ENCODE measurements around the gene ABHD8. TPM values are rescaled to one million over a fixed set of nuclear protein-coding genes. Genes with fewer than 3 reads are reported as not detected.

Gene ABHD8
- polyA plus RNA-seq, 1 donor, result 8.5 TPM

- no peak for DNase-seq
These were observed 30.6 kb upstream of the ABHD8 start for GRCh38 chr19:17333611-17334413.

GRCh38 chr19:17332677-17333581, 29.7 kb upstream of the ABHD8 start:
- DNase-seq, result no peak

GRCh38 chr19:17332360-17332676, 29.1 kb upstream of the ABHD8 start:
- no peak for DNase-seq

GRCh38 chr19:17331045-17331558, 27.9 kb upstream of the ABHD8 start:
- DNase-seq, result no peak

GRCh38 chr19:17330262-17331044, 27.2 kb upstream of the ABHD8 start:
- no peak for DNase-seq

GRCh38 chr19:17329366-17330261, 26.4 kb upstream of the ABHD8 start:
- no peak for DNase-seq

- DNase-seq, result no peak
These were observed 25.5 kb upstream of the ABHD8 start for GRCh38 chr19:17328517-17329365.

GRCh38 chr19:17327654-17328516, 24.7 kb upstream of the ABHD8 start:
- peak; percentile 72 for DNase-seq

GRCh38 chr19:17327068-17327653, 23.9 kb upstream of the ABHD8 start:
- DNase-seq, result no peak

- no peak for DNase-seq
These were observed 23.4 kb upstream of the ABHD8 start for GRCh38 chr19:17326595-17326966.

- DNase-seq, result no peak
These were observed 22.8 kb upstream of the ABHD8 start for GRCh38 chr19:17325881-17326594.

- no peak for DNase-seq
These were observed 21.9 kb upstream of the ABHD8 start for GRCh38 chr19:17325133-17325532.

- DNase-seq, result no peak
These were observed 21.3 kb upstream of the ABHD8 start for GRCh38 chr19:17324357-17325114.

- no peak for DNase-seq
These were observed 20.7 kb upstream of the ABHD8 start for GRCh38 chr19:17323964-17324332.

GRCh38 chr19:17323300-17323963, 20.2 kb upstream of the ABHD8 start:
- no peak for DNase-seq

- no peak for DNase-seq
These were observed 19.6 kb upstream of the ABHD8 start for GRCh38 chr19:17322854-17323253.

All from hindlimb muscle (tissue), 1 donor.